CD4-positive, alpha-beta memory T cell (primary cell): Measurements from ENCODE around the gene SLX9. TPM values are rescaled to one million over a fixed set of nuclear protein-coding genes. Genes with fewer than 3 reads are reported as not detected.
A peak's percentile ranks its signal among the peaks of the same experiment; 100 is the strongest.

Source experiments
- CTCF ChIA-PET: fragments of 350-600 bp; sonication (Branson Sonifier 250); formaldehyde crosslinking; loops from one replicate; lab custom pipeline; 2021; ENCODE audit warnings: inconsistent platforms; ENCODE audit not compliant: partially characterized antibody; lab: Charles Lee
- POLR2A ChIA-PET: fragments of 350-600 bp; sonication (Branson Sonifier 250); formaldehyde crosslinking; loops from one replicate; lab custom pipeline; 2021; ENCODE audit not compliant: partially characterized antibody; lab: Charles Lee
- DNase-seq, 5 donors: peaks; one replicate each; pipeline versions ENCODE4 v3.0.0 to v3.0.0-alpha.2; 2020 to 2022; ENCODE audit warnings: mixed read lengths in 1 of 5
- H3K27ac ChIP-seq: one replicate; pipeline ENCODE4 v1.7.0; 2013; ENCODE audit warnings: low read depth, low read length
- H3K27me3 ChIP-seq: 2 replicates; pipeline ENCODE4 v1.7.0; 2013; ENCODE audit warnings: mild to moderate bottlenecking, low read length, moderate library complexity; ENCODE audit not compliant: insufficient read depth
- H3K36me3 ChIP-seq: 2 replicates; pipeline ENCODE4 v1.7.0; 2013; ENCODE audit warnings: mild to moderate bottlenecking, low read length, moderate library complexity; ENCODE audit not compliant: insufficient read depth
- H3K4me1 ChIP-seq: 2 replicates; pipeline ENCODE4 v1.7.0; 2013; ENCODE audit warnings: mild to moderate bottlenecking, low read length, moderate library complexity; ENCODE audit not compliant: insufficient read depth
- H3K4me3 ChIP-seq, 2 donors: one replicate each; pipeline ENCODE4 v1.7.0; 2013; ENCODE audit warnings: low read length in 2 of 2, mild to moderate bottlenecking in 1 of 2
- H3K9me3 ChIP-seq, 2 donors: one replicate each; pipeline ENCODE4 v1.7.0; 2013; ENCODE audit warnings: low read length in 2 of 2, control low read depth in 1 of 2; ENCODE audit not compliant: control insufficient read depth in 1 of 2
- H3K27ac Mint-ChIP-seq, 7 donors: one replicate each; pipeline ENCODE4 v1.8.0; 2020 to 2021; ENCODE audit warnings: mixed read lengths in 7 of 7, mild to moderate bottlenecking in 6 of 7, inconsistent platforms in 3 of 7, moderate library complexity in 3 of 7
- H3K27me3 Mint-ChIP-seq, 2 donors: one replicate each; pipeline ENCODE4 v1.8.0; 2020 to 2021; ENCODE audit warnings: mixed read lengths in 2 of 2
- H3K36me3 Mint-ChIP-seq, 2 donors: one replicate each; pipeline ENCODE4 v1.8.0; 2020 to 2021; ENCODE audit warnings: mixed read lengths in 2 of 2, inconsistent platforms in 1 of 2, mild to moderate bottlenecking in 1 of 2
- H3K4me1 Mint-ChIP-seq, 4 donors: one replicate each; pipeline ENCODE4 v1.8.0; 2020 to 2021; ENCODE audit warnings: mixed read lengths in 4 of 4, mild to moderate bottlenecking in 1 of 4
- H3K4me3 Mint-ChIP-seq, 8 donors: one replicate each; pipeline ENCODE4 v1.8.0; 2020 to 2021; ENCODE audit warnings: mixed read lengths in 8 of 8, mild to moderate bottlenecking in 7 of 8, moderate library complexity in 6 of 8, inconsistent platforms in 3 of 8
- H3K9me3 Mint-ChIP-seq, 8 donors: one replicate each; pipeline ENCODE4 v1.8.0; 2020 to 2021; ENCODE audit warnings: mixed read lengths in 8 of 8, mild to moderate bottlenecking in 5 of 8, inconsistent platforms in 3 of 8, moderate library complexity in 1 of 8
- intact Hi-C: fragments of 100-400 bp; cut with micrococcal nuclease; formaldehyde crosslinking; loops from one replicate; pipeline ENCODE4 v1.15.1; 2023
- polyA plus RNA-seq, 2 donors: library from polyadenylated mRNA; unstranded; fragments of 300-500 nt; fragmentation: Illumina TruSeq; gene quantifications; one replicate each; pipeline ENCODE4 v1.2.3, GENCODE V29; 2021
- total RNA-seq, 2 experiments: library from RNA; stranded (reverse); gene quantifications; one replicate each; pipeline ENCODE4 v1.2.3, GENCODE V29; 2021

The SLX9 gene
- total and polyA plus RNA-seq, 4 experiments from 2014 or later, result 9.4 to 21.6 (median 15.4) TPM

GRCh38 chr21:44892536-44893277, 47.1 kb upstream of the SLX9 start:
- intact Hi-C loops, result loop anchor here (1.0 kb wide), 5 partner anchors 18 to 91 kb away; partner anchors contain the start of gene UBE2G2
- POLR2A ChIA-PET, result interaction anchor here (0.6 to 13.8 kb wide), 9 partner anchors 9 to 37 kb away, joined by 3 to 267 read pairs (median 3); partner anchors contain the start of gene PTTG1IP

GRCh38 chr21:44893278-44893556, 46.6 kb upstream of the SLX9 start:
- POLR2A ChIA-PET, result interaction anchor here (0.8 to 13.8 kb wide), 8 partner anchors 10 to 92 kb away, joined by 3 to 267 read pairs (median 4); partner anchors contain the start of genes ITGB2 and UBE2G2
- H3K36me3 Mint-ChIP-seq, result peaks cover 2 to 45% of the 10 kb centered on the region in 2 donors
- CTCF ChIA-PET, result interaction anchor here (1.0 to 11.7 kb wide), 13 partner anchors 9 to 1163 kb away, joined by 3 to 253 read pairs (median 7); partner anchors contain the start of gene UBE2G2
- no peak overlapping the region for H3K4me3 Mint-ChIP-seq
- Histone ChIP-seq H3K36me3 (peaks cover 56% of the 10 kb centered on the region), H3K4me1 (peaks cover 24% of the 10 kb centered on the region), H3K4me3 (no peak overlapping the region), H3K27ac (no peak overlapping the region), H3K27me3 (no peaks in the 10 kb centered on the region), H3K9me3 (no peaks in the 10 kb centered on the region)
- no peaks in the 10 kb centered on the region for H3K9me3 Mint-ChIP-seq
- no peak for DNase-seq
- intact Hi-C loops, result no loop called here
- H3K27me3 Mint-ChIP-seq, result no peaks in the 10 kb centered on the region
- H3K27ac Mint-ChIP-seq, result peak overlapping the region in 4 of 7 donors; percentile 74 to 88 (median 79)
- H3K4me1 Mint-ChIP-seq, result peaks cover 12 to 32% (median 14%) of the 10 kb centered on the region in 4 donors

More at GRCh38 chr21:44892536-44893277, 47.1 kb upstream of the SLX9 start:
- H3K27ac Mint-ChIP-seq, result peak overlapping the region in 6 of 7 donors; percentile 64 to 92 (median 85)
- peak overlapping the region in 1 of 8 donors; percentile 35 for H3K4me3 Mint-ChIP-seq
- no peaks in the 10 kb centered on the region for H3K9me3 ChIP-seq
- H3K27me3 ChIP-seq, result no peaks in the 10 kb centered on the region
- H3K27me3 Mint-ChIP-seq, result no peaks in the 10 kb centered on the region
- no peak overlapping the region for H3K27ac ChIP-seq
- H3K4me3 ChIP-seq, result no peak overlapping the region
- CTCF ChIA-PET, result interaction anchor here (0.7 to 11.7 kb wide), 23 partner anchors 8 to 1162 kb away, joined by 3 to 253 read pairs (median 4); partner anchors contain the start of genes SLX9 and UBE2G2
- peaks cover 19% of the 10 kb centered on the region for H3K4me1 ChIP-seq
- H3K36me3 ChIP-seq, result peaks cover 56% of the 10 kb centered on the region
- peaks cover 0 to 41% of the 10 kb centered on the region in 2 donors for H3K36me3 Mint-ChIP-seq
- no peaks in the 10 kb centered on the region for H3K9me3 Mint-ChIP-seq
- peak; percentile 64 to 80 (median 76) for DNase-seq
- peaks cover 10 to 29% (median 14%) of the 10 kb centered on the region in 4 donors for H3K4me1 Mint-ChIP-seq

- Histone ChIP-seq H3K27me3 (no peaks in the 10 kb centered on the region), H3K9me3 (no peaks in the 10 kb centered on the region), H3K4me1 (peaks cover 25% of the 10 kb centered on the region), H3K27ac (no peak overlapping the region), H3K36me3 (peaks cover 58% of the 10 kb centered on the region), H3K4me3 (no peak overlapping the region)
- CTCF ChIA-PET, result interaction anchor here (0.9 to 11.7 kb wide), 13 partner anchors 11 to 1163 kb away, joined by 3 to 253 read pairs (median 4); partner anchors contain the start of gene UBE2G2
- H3K36me3 Mint-ChIP-seq, result peaks cover 7 to 50% of the 10 kb centered on the region in 2 donors
- intact Hi-C loops, result no loop called here
- no peak for DNase-seq
- no peaks in the 10 kb centered on the region for H3K9me3 Mint-ChIP-seq
- peaks cover 14 to 36% (median 15%) of the 10 kb centered on the region in 4 donors for H3K4me1 Mint-ChIP-seq
- H3K4me3 Mint-ChIP-seq, result peak overlapping the region in 1 of 8 donors; percentile 5
- no peaks in the 10 kb centered on the region for H3K27me3 Mint-ChIP-seq
- H3K27ac Mint-ChIP-seq, result peak overlapping the region in 6 of 7 donors; percentile 1 to 89 (median 83)
- POLR2A ChIA-PET, result interaction anchor here (0.9 to 13.8 kb wide), 9 partner anchors 11 to 93 kb away, joined by 3 to 267 read pairs (median 4); partner anchors contain the start of genes ITGB2 and UBE2G2
These were observed 45.7 kb upstream of the SLX9 start for GRCh38 chr21:44893948-44894656.

- Mint-ChIP-seq H3K9me3 (no peaks in the 10 kb centered on the region), H3K36me3 (peaks cover 11 to 53% of the 10 kb centered on the region in 2 donors), H3K27me3 (no peaks in the 10 kb centered on the region), H3K4me1 (peaks cover 14 to 36% (median 15%) of the 10 kb centered on the region in 4 donors), H3K4me3 (no peak overlapping the region), H3K27ac (peak overlapping the region in 2 of 7 donors; percentile 8 to 31)
- ChIA-PET CTCF (interaction anchor here (0.9 to 11.7 kb wide), 8 partner anchors 16 to 384 kb away, joined by 3 to 253 read pairs (median 10); no protein-coding TSS in a partner anchor), POLR2A (interaction anchor here (1.1 to 13.8 kb wide), 7 partner anchors 11 to 35 kb away, joined by 3 to 267 read pairs (median 4); no protein-coding TSS in a partner anchor)
- intact Hi-C loops, result no loop called here
- no peak overlapping the region for H3K27ac ChIP-seq
- H3K4me1 ChIP-seq, result peaks cover 25% of the 10 kb centered on the region
- no peak overlapping the region for H3K4me3 ChIP-seq
- H3K9me3 ChIP-seq, result no peaks in the 10 kb centered on the region
- H3K36me3 ChIP-seq, result peaks cover 57% of the 10 kb centered on the region
- no peaks in the 10 kb centered on the region for H3K27me3 ChIP-seq
- no peak for DNase-seq
These were observed 45.0 kb upstream of the SLX9 start for GRCh38 chr21:44894687-44895302.

- CTCF ChIA-PET, result interaction anchor here (0.7 to 11.7 kb wide), 4 partner anchors 12 to 34 kb away, joined by 3 to 253 read pairs (median 14); no protein-coding TSS in a partner anchor
- no peak overlapping the region for H3K4me3 ChIP-seq
- intact Hi-C loops, result no loop called here
- H3K4me3 Mint-ChIP-seq, result no peak overlapping the region
- POLR2A ChIA-PET, result interaction anchor here (1.0 to 13.8 kb wide), 8 partner anchors 10 to 34 kb away, joined by 3 to 267 read pairs (median 5); partner anchors contain the start of gene PTTG1IP
- H3K9me3 Mint-ChIP-seq, result no peaks in the 10 kb centered on the region
- H3K27ac ChIP-seq, result no peak overlapping the region
- H3K27me3 ChIP-seq, result no peaks in the 10 kb centered on the region
- no peaks in the 10 kb centered on the region for H3K27me3 Mint-ChIP-seq
- H3K9me3 ChIP-seq, result no peaks in the 10 kb centered on the region
- H3K4me1 ChIP-seq, result peaks cover 25% of the 10 kb centered on the region
- peaks cover 58% of the 10 kb centered on the region for H3K36me3 ChIP-seq
- H3K27ac Mint-ChIP-seq, result peak overlapping the region in 1 of 7 donors; percentile 83
- H3K4me1 Mint-ChIP-seq, result peaks cover 13 to 33% (median 16%) of the 10 kb centered on the region in 4 donors
- peaks cover 11 to 58% of the 10 kb centered on the region in 2 donors for H3K36me3 Mint-ChIP-seq
- DNase-seq, result no peak
These were observed 44.0 kb upstream of the SLX9 start for GRCh38 chr21:44895859-44896258.

- Histone ChIP-seq H3K4me3 (no peak overlapping the region), H3K4me1 (peaks cover 25% of the 10 kb centered on the region), H3K27me3 (no peaks in the 10 kb centered on the region), H3K36me3 (peaks cover 61% of the 10 kb centered on the region), H3K27ac (no peak overlapping the region), H3K9me3 (no peaks in the 10 kb centered on the region)
- CTCF ChIA-PET, result interaction anchor here (0.7 to 11.7 kb wide), 5 partner anchors 12 to 95 kb away, joined by 3 to 253 read pairs (median 3); partner anchors contain the start of gene UBE2G2
- H3K9me3 Mint-ChIP-seq, result no peaks in the 10 kb centered on the region
- no peaks in the 10 kb centered on the region for H3K27me3 Mint-ChIP-seq
- POLR2A ChIA-PET, result interaction anchor here (1.0 to 13.8 kb wide), 13 partner anchors 8 to 33 kb away, joined by 3 to 267 read pairs (median 6); partner anchors contain the start of genes ITGB2 and PTTG1IP
- DNase-seq, result no peak
- intact Hi-C loops, result no loop called here
- H3K4me1 Mint-ChIP-seq, result peaks cover 12 to 35% (median 17%) of the 10 kb centered on the region in 4 donors
- peaks cover 15 to 62% of the 10 kb centered on the region in 2 donors for H3K36me3 Mint-ChIP-seq
- no peak overlapping the region for H3K4me3 Mint-ChIP-seq
- H3K27ac Mint-ChIP-seq, result peak overlapping the region in 2 of 7 donors; percentile 41 to 62
These were observed 43.1 kb upstream of the SLX9 start for GRCh38 chr21:44896561-44897286.
